ENCODE data around the gene DTNBP1.

The DTNBP1 gene

DNA sequence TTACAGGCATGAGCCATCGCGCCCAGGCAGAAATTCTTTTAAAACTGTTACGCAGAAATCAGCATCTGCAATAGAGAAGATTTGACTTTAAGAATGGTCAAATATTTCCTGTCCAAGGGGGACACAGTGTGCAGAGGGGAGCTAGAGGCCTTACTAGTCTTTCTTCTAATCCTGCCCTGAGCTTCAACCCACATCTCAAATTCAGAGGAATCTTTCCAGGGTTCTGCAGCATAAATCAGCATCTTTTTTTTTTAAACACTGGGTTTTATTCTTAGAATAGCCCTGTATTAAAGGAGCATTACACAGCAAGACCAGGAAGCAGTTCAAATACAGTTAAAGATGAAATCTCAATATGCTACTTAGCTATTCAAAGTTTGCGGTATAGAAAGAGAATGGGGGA lies 81.1 kb downstream of the DTNBP1 start:
- no peaks in the 10 kb centered on the region for H3K4me1 ChIP-seq
- peaks cover 36% of the 10 kb centered on the region; the same call in 1 of the 2 replicates for H4K20me1 ChIP-seq
- no peak overlapping the region for H3K4me3 ChIP-seq
- no peak overlapping the region for H3K27ac ChIP-seq
- 0 out of 2 replicates have a peak, but pooled peaks cover 7% of the 10 kb centered on the region for H3K9me3 ChIP-seq
- no peak overlapping the region for H3K4me2 ChIP-seq
- H3K27me3 ChIP-seq: no peaks in the 10 kb centered on the region
- H3K36me3 ChIP-seq: peaks cover 34% of the 10 kb centered on the region
- no peak overlapping the region for H3K9ac ChIP-seq
- no peak for TF ChIP-seq Cebpa-rat (IDR thresholded peaks at IDR 0.05)

DNA sequence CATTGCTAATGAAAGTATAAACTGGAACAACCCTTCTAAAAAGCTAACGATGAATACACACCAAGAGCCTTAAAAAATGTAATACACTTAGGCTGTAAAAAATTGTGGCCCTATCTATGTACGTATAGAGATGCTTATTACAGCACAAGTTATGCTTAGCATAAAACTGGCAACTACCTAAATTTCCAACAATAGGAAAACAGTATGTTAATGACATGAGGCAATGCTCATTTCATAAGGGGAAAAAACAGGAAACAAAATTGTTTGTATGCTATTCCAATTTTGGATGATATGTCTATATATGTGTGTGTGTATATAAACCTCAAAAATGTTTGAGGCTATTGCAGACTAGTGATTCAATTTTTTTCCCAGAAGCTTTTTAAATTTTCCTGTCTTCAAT lies 82.5 kb downstream of the DTNBP1 start:
- Histone ChIP-seq H3K4me3 (no peak overlapping the region), H3K4me1 (peaks cover 7% of the 10 kb centered on the region), H3K9me3 (0 out of 2 replicates have a peak, but pooled peaks cover 7% of the 10 kb centered on the region), H3K36me3 (peaks cover 38% of the 10 kb centered on the region), H3K27ac (no peak overlapping the region), H3K9ac (no peak overlapping the region), H3K4me2 (no peak overlapping the region), H4K20me1 (peaks cover 29% of the 10 kb centered on the region; the same call in 1 of the 2 replicates), H3K27me3 (no peaks in the 10 kb centered on the region)
- TF ChIP-seq Cebpa-rat (IDR thresholded peaks at IDR 0.05): no peak

GRCh38 chr6:15578716-15579391 lies 84.0 kb downstream of the DTNBP1 start:
- TF ChIP-seq Cebpa-rat (IDR thresholded peaks at IDR 0.05): no peak

DNA sequence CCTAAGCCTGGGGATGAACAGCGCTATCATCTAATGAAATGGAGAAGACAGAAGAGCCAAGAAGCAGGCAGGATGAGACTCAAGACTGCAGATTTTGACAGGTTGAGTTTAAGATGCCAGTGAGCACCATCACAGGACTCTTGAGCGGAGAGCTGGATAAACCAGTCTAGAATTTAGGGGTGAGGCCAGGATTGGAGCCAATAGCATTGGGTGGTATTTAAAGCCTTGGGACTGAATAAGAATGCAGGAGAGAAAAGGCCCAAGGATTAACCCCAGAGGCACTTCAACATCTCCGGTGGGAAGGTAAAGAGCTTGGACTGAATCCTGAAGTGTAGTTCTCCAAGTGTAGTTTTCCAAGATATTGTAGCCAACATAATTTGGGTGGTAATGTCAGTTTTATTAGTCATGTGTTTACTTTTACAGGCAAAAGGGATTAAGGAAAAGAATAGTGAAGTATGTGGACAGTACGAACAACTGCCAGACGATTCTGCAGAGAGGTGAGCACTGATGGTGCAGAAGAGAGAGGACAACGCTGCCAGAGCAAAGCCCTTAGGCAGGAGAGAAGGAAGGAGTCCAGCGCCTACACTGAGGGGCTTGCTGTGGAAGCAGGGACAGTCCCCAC lies 85.2 kb downstream of the DTNBP1 start:
- H3K4me1 ChIP-seq: peaks cover 25% of the 10 kb centered on the region
- H3K9ac ChIP-seq: no peak overlapping the region
- H3K27me3 ChIP-seq: no peaks in the 10 kb centered on the region
- H4K20me1 ChIP-seq: peaks cover 39% of the 10 kb centered on the region
- H3K36me3 ChIP-seq: peaks cover 47% of the 10 kb centered on the region
- no peak overlapping the region for H3K4me2 ChIP-seq
- TF ChIP-seq Cebpa-rat (IDR thresholded peaks at IDR 0.05): no peak
- H3K4me3 ChIP-seq: no peak overlapping the region
- 0 out of 2 replicates have a peak, but pooled peaks cover 7% of the 10 kb centered on the region for H3K9me3 ChIP-seq
- H3K27ac ChIP-seq: no peak overlapping the region

More at GRCh38 chr6:15578716-15579391, 84.0 kb downstream of the DTNBP1 start:
- Histone ChIP-seq H3K4me3 (no peak overlapping the region), H3K27ac (no peak overlapping the region), H3K4me2 (no peak overlapping the region), H3K9ac (no peak overlapping the region), H3K27me3 (no peaks in the 10 kb centered on the region), H3K9me3 (0 out of 2 replicates have a peak, but pooled peaks cover 7% of the 10 kb centered on the region), H3K4me1 (peaks cover 22% of the 10 kb centered on the region), H3K36me3 (peaks cover 42% of the 10 kb centered on the region), H4K20me1 (peaks cover 43% of the 10 kb centered on the region)

GRCh38 chr6:15577106-15577505 lies 85.7 kb downstream of the DTNBP1 start:
- no peak for TF ChIP-seq Cebpa-rat (IDR thresholded peaks at IDR 0.05)
- Histone ChIP-seq H3K9ac (no peak overlapping the region), H3K9me3 (peaks cover 7% of the 10 kb centered on the region; the same call in 1 of the 2 replicates), H3K27me3 (no peaks in the 10 kb centered on the region), H4K20me1 (peaks cover 39% of the 10 kb centered on the region), H3K36me3 (peaks cover 51% of the 10 kb centered on the region), H3K4me2 (no peak overlapping the region), H3K27ac (no peak overlapping the region), H3K4me1 (peaks cover 25% of the 10 kb centered on the region), H3K4me3 (no peak overlapping the region)

GRCh38 chr6:15575357-15576033 lies 87.3 kb downstream of the DTNBP1 start:
- H3K9me3 ChIP-seq: peaks cover 11% of the 10 kb centered on the region; the same call in 1 of the 2 replicates
- H3K4me3 ChIP-seq: no peak overlapping the region
- H3K4me2 ChIP-seq: peak overlapping the region; percentile 42; the same call in 1 of the 2 replicates
- no peak overlapping the region for H3K9ac ChIP-seq
- no peak for TF ChIP-seq Cebpa-rat (IDR thresholded peaks at IDR 0.05)
- H4K20me1 ChIP-seq: peaks cover 39% of the 10 kb centered on the region
- H3K27me3 ChIP-seq: no peaks in the 10 kb centered on the region
- peaks cover 25% of the 10 kb centered on the region for H3K4me1 ChIP-seq
- peaks cover 50% of the 10 kb centered on the region for H3K36me3 ChIP-seq
- H3K27ac ChIP-seq: peak overlapping the region; percentile 21; the same call in 1 of the 2 replicates

GRCh38 chr6:15574486-15574885 lies 88.3 kb downstream of the DTNBP1 start:
- no peak overlapping the region for H3K9ac ChIP-seq
- peaks cover 10% of the 10 kb centered on the region for H3K9me3 ChIP-seq
- H4K20me1 ChIP-seq: peaks cover 39% of the 10 kb centered on the region
- H3K4me2 ChIP-seq: peak overlapping the region; percentile 42
- no peak for TF ChIP-seq Cebpa-rat (IDR thresholded peaks at IDR 0.05)
- H3K4me1 ChIP-seq: peaks cover 31% of the 10 kb centered on the region
- H3K36me3 ChIP-seq: peaks cover 53% of the 10 kb centered on the region
- no peak overlapping the region for H3K27ac ChIP-seq
- no peaks in the 10 kb centered on the region for H3K27me3 ChIP-seq
- no peak overlapping the region for H3K4me3 ChIP-seq

DNA sequence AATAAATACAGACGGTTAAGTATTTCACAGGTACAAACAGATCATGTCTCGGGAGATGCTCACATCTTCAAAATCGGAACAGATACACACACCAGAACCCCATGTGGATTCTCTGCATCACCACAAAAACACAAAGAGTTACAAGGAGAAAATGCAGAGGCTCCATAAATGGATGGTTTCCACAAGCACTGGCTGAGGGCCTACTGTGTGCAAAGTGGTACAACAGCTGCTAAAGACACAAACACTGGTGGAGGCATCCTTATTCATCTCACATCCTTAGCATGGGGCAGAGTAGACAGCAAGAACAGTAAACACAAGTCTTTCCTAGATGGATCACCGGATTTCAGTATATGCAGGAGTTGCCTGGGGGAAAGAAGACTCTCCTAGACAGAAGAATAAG lies 88.8 kb downstream of the DTNBP1 start:
- Histone ChIP-seq H4K20me1 (peaks cover 39% of the 10 kb centered on the region), H3K27me3 (no peaks in the 10 kb centered on the region), H3K36me3 (peaks cover 51% of the 10 kb centered on the region), H3K9ac (no peak overlapping the region), H3K4me3 (no peak overlapping the region), H3K27ac (no peak overlapping the region), H3K9me3 (peaks cover 5% of the 10 kb centered on the region), H3K4me1 (peaks cover 32% of the 10 kb centered on the region), H3K4me2 (peak overlapping the region; percentile 42; the same call in 1 of the 2 replicates)
- no peak for TF ChIP-seq Cebpa-rat (IDR thresholded peaks at IDR 0.05)

GRCh38 chr6:15573384-15573783 lies 89.4 kb downstream of the DTNBP1 start:
- peaks cover 32% of the 10 kb centered on the region for H3K4me1 ChIP-seq
- TF ChIP-seq Cebpa-rat (IDR thresholded peaks at IDR 0.05): no peak
- no peak overlapping the region for H3K9ac ChIP-seq
- H3K27me3 ChIP-seq: no peaks in the 10 kb centered on the region
- H3K36me3 ChIP-seq: peaks cover 51% of the 10 kb centered on the region
- no peak overlapping the region for H3K4me2 ChIP-seq
- no peak overlapping the region for H3K27ac ChIP-seq
- H3K9me3 ChIP-seq: peaks cover 4% of the 10 kb centered on the region
- peaks cover 37% of the 10 kb centered on the region for H4K20me1 ChIP-seq
- H3K4me3 ChIP-seq: no peak overlapping the region

All from BLaER1 (cell line).